MCF 10A (cell line): ENCODE data around the gene RGS17. TPM values are rescaled to one million over a fixed set of nuclear protein-coding genes. Genes with fewer than 3 reads are reported as not detected.
A peak's percentile ranks its signal among the peaks of the same experiment; 100 is the strongest.

Source experiments
- BruUV-seq: library from RNA; stranded (reverse); fragments of 400-500 nt; replicated peaks from 2 replicates; lab custom pipeline; 2021; lab: Mats Ljungman, UMichigan
- CTCF ChIA-PET: fragments of 300-600 bp; sonication (Branson Sonifier 250); formaldehyde crosslinking; extraction: SDS; loops from one replicate; lab custom pipeline; 2021; ENCODE audit warnings: antibody characterized with exemption, inconsistent platforms; lab: Yijun Ruan, JAX
- POLR2A ChIA-PET: fragments of 300-600, 350-650 bp; sonication (Branson Sonifier 250); formaldehyde crosslinking; extraction: SDS; loops from one replicate; lab custom pipeline; 2020; ENCODE audit warnings: antibody characterized with exemption, inconsistent platforms; lab: Yijun Ruan, JAX
- DNase-seq: peaks from one replicate; pipeline ENCODE4 v3.0.0-alpha.2; 2018; ENCODE audit not compliant: unreplicated experiment
- H3K27ac Mint-ChIP-seq: one replicate; pipeline ENCODE4 v1.8.0; 2022; ENCODE audit warnings: mild to moderate bottlenecking, low read depth, mixed read lengths; ENCODE audit not compliant: unreplicated experiment
- H3K27me3 Mint-ChIP-seq: one replicate; pipeline ENCODE4 v1.8.0; 2022; ENCODE audit warnings: mixed read lengths; ENCODE audit not compliant: insufficient read depth, unreplicated experiment
- H3K36me3 Mint-ChIP-seq: one replicate; pipeline ENCODE4 v1.8.0; 2022; ENCODE audit warnings: mild to moderate bottlenecking, moderate library complexity, mixed read lengths; ENCODE audit not compliant: insufficient read depth, unreplicated experiment
- H3K4me1 Mint-ChIP-seq: one replicate; pipeline ENCODE4 v1.8.0; 2022; ENCODE audit warnings: mixed read lengths; ENCODE audit not compliant: insufficient read depth, unreplicated experiment
- H3K4me3 Mint-ChIP-seq: one replicate; pipeline ENCODE4 v1.8.0; 2022; ENCODE audit warnings: mild to moderate bottlenecking, moderate library complexity, mixed read lengths; ENCODE audit not compliant: unreplicated experiment
- H3K9me3 Mint-ChIP-seq: one replicate; pipeline ENCODE4 v1.8.0; 2022; ENCODE audit warnings: mixed read lengths; ENCODE audit not compliant: unreplicated experiment
- intact Hi-C: fragments of 100-400 bp; cut with micrococcal nuclease; formaldehyde crosslinking; loops from 2 replicates; pipeline ENCODE4 v1.14.1; 2022
- total RNA-seq: library from RNA; stranded (reverse); gene quantifications from 2 replicates; pipeline ENCODE4 v1.2.3, GENCODE V29; 2022
- TF ChIP-seq, protein P1 (sequence below): fragments of 200-600 bp; IDR thresholded peaks from one replicate; pipeline ENCODE4 v1.8.0; 2022; ENCODE audit warnings: antibody characterized with exemption, mild to moderate bottlenecking; ENCODE audit not compliant: unreplicated experiment

Gene RGS17
- total RNA-seq, 1 experiment from 2014 or later: 2.5 TPM

DNA sequence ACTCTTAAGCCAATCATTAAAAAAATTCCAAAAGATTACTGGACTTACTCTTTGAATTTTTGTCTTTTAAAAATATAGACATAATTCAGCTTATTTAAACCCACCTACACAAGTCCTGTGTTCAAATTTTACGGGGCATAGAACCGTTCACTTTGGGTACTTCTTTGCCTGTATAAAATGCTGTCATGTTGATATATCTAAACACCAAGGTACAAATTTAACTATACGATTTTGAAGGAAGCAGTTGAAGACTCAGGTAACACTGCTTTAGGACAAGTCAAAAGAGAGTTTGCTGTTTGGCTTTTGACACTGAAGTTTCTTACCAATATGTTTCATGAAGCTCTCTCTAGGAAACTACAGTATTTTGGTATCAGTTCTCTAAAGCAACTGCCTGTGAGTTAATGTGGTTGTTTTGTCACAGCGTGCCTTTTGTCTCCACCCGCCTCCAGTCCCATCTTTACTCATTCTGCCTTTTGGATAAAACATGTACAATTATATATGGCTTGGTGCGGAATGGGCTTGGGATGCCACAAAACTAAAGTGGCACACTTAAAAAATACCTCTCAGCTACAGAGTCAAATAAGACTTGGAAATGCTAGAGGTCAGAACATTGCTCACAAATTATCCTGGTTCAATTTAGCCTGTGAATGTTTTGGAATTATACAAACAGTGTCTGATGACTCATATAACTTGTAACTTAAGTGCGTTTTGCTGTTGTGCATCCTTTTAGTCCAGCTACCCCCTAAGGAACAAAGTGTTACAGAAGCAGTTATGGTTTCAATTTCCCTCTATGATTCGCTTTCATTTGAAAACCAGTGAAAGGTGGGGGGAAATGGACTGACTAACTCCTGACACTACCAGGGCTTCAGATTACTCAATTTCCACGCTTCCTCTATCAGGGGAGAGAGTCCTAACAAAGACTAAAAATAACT lies 38.7 kb downstream of the RGS17 start:
- CTCF ChIA-PET: interaction anchor here (1.1 kb wide), 2 partner anchors 15 to 17 kb away, joined by 3 to 6 read pairs; no protein-coding TSS in a partner anchor
- H3K27ac Mint-ChIP-seq: peak overlapping the region; percentile 92
- TF ChIP-seq, protein P1, sequence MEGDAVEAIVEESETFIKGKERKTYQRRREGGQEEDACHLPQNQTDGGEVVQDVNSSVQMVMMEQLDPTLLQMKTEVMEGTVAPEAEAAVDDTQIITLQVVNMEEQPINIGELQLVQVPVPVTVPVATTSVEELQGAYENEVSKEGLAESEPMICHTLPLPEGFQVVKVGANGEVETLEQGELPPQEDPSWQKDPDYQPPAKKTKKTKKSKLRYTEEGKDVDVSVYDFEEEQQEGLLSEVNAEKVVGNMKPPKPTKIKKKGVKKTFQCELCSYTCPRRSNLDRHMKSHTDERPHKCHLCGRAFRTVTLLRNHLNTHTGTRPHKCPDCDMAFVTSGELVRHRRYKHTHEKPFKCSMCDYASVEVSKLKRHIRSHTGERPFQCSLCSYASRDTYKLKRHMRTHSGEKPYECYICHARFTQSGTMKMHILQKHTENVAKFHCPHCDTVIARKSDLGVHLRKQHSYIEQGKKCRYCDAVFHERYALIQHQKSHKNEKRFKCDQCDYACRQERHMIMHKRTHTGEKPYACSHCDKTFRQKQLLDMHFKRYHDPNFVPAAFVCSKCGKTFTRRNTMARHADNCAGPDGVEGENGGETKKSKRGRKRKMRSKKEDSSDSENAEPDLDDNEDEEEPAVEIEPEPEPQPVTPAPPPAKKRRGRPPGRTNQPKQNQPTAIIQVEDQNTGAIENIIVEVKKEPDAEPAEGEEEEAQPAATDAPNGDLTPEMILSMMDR: no peak
- intact Hi-C loops: no loop called here
- no TSS peak for BruUV-seq
- peak overlapping the region; percentile 66 for H3K4me3 Mint-ChIP-seq
- no peaks in the 10 kb centered on the region for H3K36me3 Mint-ChIP-seq
- POLR2A ChIA-PET: interaction anchor here (0.9 to 1.8 kb wide), 6 partner anchors 14 to 89 kb away, joined by 3 to 5 read pairs (median 3); no protein-coding TSS in a partner anchor
- peaks cover 27% of the 10 kb centered on the region for H3K4me1 Mint-ChIP-seq
- no peaks in the 10 kb centered on the region for H3K9me3 Mint-ChIP-seq
- no peaks in the 10 kb centered on the region for H3K27me3 Mint-ChIP-seq
- peak; percentile 83 for DNase-seq

- Mint-ChIP-seq H3K27me3 (no peaks in the 10 kb centered on the region), H3K4me3 (peak overlapping the region; percentile 26), H3K9me3 (no peaks in the 10 kb centered on the region), H3K4me1 (peaks cover 25% of the 10 kb centered on the region), H3K27ac (peak overlapping the region; percentile 87), H3K36me3 (no peaks in the 10 kb centered on the region)
- POLR2A ChIA-PET: interaction anchor here (1.2 kb wide), 1 partner anchor 87 kb away, joined by 3 read pairs; no protein-coding TSS in a partner anchor
- intact Hi-C loops: no loop called here
- CTCF ChIA-PET: interaction anchor here (0.6 to 0.7 kb wide), 2 partner anchors 27 to 226 kb away, joined by 3 read pairs; no protein-coding TSS in a partner anchor
- peak; percentile 80 for DNase-seq
- no TSS peak for BruUV-seq
- TF ChIP-seq, protein P1: no peak
Measured at GRCh38 chr6:153090241-153090930, 40.7 kb downstream of the RGS17 start.

DNA sequence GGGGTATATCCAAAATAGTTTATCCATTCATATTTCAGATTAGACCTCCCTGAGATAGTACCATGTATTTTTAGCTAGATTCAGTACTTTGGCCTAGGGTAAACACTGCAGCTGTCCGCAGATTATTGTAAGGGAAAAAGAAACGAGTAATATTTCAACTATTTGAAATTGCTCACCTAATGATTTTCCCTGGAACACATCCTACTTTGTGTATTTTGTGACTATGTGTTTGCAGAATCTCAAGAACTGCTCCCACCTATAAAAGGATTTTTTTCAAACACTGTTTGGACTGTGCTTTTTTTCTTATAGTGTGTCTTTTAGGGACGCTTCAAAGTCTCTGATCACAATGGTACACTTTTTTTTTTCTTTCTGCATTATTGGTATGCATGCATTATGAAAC lies 42.3 kb downstream of the RGS17 start:
- ChIA-PET CTCF (no interaction called here), POLR2A (no interaction called here)
- TF ChIP-seq, protein P1: no peak
- Mint-ChIP-seq H3K36me3 (no peaks in the 10 kb centered on the region), H3K4me3 (no peak overlapping the region), H3K9me3 (no peaks in the 10 kb centered on the region), H3K27me3 (no peaks in the 10 kb centered on the region), H3K27ac (no peak overlapping the region), H3K4me1 (peaks cover 31% of the 10 kb centered on the region)
- intact Hi-C loops: no loop called here
- no TSS peak for BruUV-seq
- no peak for DNase-seq
